HepG2 (cell line): ENCODE results near the gene MPG. TPM values are rescaled to one million over a fixed set of nuclear protein-coding genes. Genes with fewer than 3 reads are reported as not detected.

Experiments
- ATAC-seq: fragments of 200-7000 bp; cut with Tn5 transposase; 3 replicates; pipeline ENCODE4 v1.9.1; 2020; ENCODE audit warnings: mild to moderate bottlenecking, moderate library complexity
- BruUV-seq: library from RNA; stranded (reverse); fragments of 400-500 nt; replicated peaks from 2 replicates; lab custom pipeline; 2021; lab: Mats Ljungman, UMichigan
- CTCF ChIA-PET: fragments of 300-600 bp; formaldehyde crosslinking; extraction: SDS; loops from one replicate; lab custom pipeline; 2021; ENCODE audit warnings: low total read pairs, inconsistent platforms, low intra/inter-chr PET ratio; lab: Yijun Ruan, JAX
- POLR2A ChIA-PET: fragments of 350-600 bp; sonication (Branson Sonifier 250); formaldehyde crosslinking; loops from one replicate; lab custom pipeline; 2020; ENCODE audit warnings: antibody characterized with exemption, inconsistent platforms; lab: Yijun Ruan, JAX
- DNase-seq: peaks from one replicate; pipeline ENCODE4 v3.0.0-alpha.2; 2015; ENCODE audit warnings: low spot score
- FAIRE-seq: peaks from 3 replicates; lab custom pipeline; 2011; peaks lifted over from hg19 to GRCh38; lab: Jason Lieb, UNC
- H2AFZ ChIP-seq: one replicate; pipeline ENCODE4 v1.6.1; 2011; ENCODE audit warnings: low read length, inconsistent platforms
- H3K27ac ChIP-seq: fragments of 300-600 bp; 3 replicates; pipeline ENCODE4 v1.8.0; 2011; ENCODE audit warnings: mixed run types, mild to moderate bottlenecking, mixed read lengths, low read length, inconsistent platforms; ENCODE audit not compliant: insufficient read depth; ENCODE audit errors: extremely low read length
- H3K27me3 ChIP-seq, 2 experiments: fragments of 200-600 bp in 1 of 2; 2 replicates in 1 of 2; 3 replicates in 1 of 2; pipeline versions ENCODE4 v1.6.0 to v1.8.0; 2011; ENCODE audit warnings: low read length in 2 of 2, mild to moderate bottlenecking in 2 of 2, moderate library complexity in 2 of 2, inconsistent platforms in 1 of 2; ENCODE audit not compliant: insufficient read depth in 2 of 2, control insufficient read depth in 1 of 2
- H3K36me3 ChIP-seq, 2 experiments: fragments of 200-600 bp in 1 of 2; replicated peaks in 1 of 2; 2 replicates in 1 of 2; 3 replicates in 1 of 2; pipeline versions ENCODE4 v1.5.1 to v1.8.0; 2011; ENCODE audit warnings: low read length in 2 of 2, inconsistent platforms in 1 of 2; ENCODE audit not compliant: insufficient read depth in 2 of 2, control insufficient read depth in 1 of 2
- H3K4me1 ChIP-seq: 2 replicates; pipeline ENCODE4 v1.5.1; 2012; ENCODE audit warnings: low read length, inconsistent platforms; ENCODE audit not compliant: insufficient read depth
- H3K4me2 ChIP-seq: 2 replicates; pipeline ENCODE4 v1.6.0; 2011; ENCODE audit warnings: low read depth, low read length, inconsistent platforms
- H3K4me3 ChIP-seq, 3 experiments: fragments of 200-600 bp in 1 of 3; sonication (generic), shearing (Covaris generic) in 1 of 3; replicated peaks in 1 of 3; 2 replicates each; pipeline ENCODE4 v1.5.1; 2011 to 2016; ENCODE audit warnings: low read length in 3 of 3, inconsistent platforms in 2 of 3, low read depth in 2 of 3, mild to moderate bottlenecking in 2 of 3, control low read depth in 1 of 3, mixed read lengths in 1 of 3; ENCODE audit not compliant: insufficient read depth in 1 of 3
- H3K79me2 ChIP-seq: one replicate; pipeline ENCODE4 v1.6.1; 2011; ENCODE audit warnings: low read length, inconsistent platforms; ENCODE audit not compliant: insufficient read depth
- H3K9ac ChIP-seq: 2 replicates; pipeline ENCODE4 v1.6.0; 2011; ENCODE audit warnings: mild to moderate bottlenecking, low read depth, low read length, inconsistent platforms; ENCODE audit not compliant: insufficient read depth
- H3K9me3 ChIP-seq: 2 replicates; pipeline ENCODE4 v1.5.1; 2012; ENCODE audit warnings: mild to moderate bottlenecking, low read length
- H4K20me1 ChIP-seq: 2 replicates; pipeline ENCODE4 v1.6.0; 2011; ENCODE audit warnings: inconsistent platforms, mild to moderate bottlenecking, low read length, moderate library complexity; ENCODE audit not compliant: insufficient read depth
- BORCS8-MEF2B ChIP-seq: sonication (generic); formaldehyde crosslinking; IDR thresholded peaks from 2 replicates; pipeline ENCODE4 v1.8.0; 2022; ENCODE audit warnings: mild to moderate bottlenecking, missing genetic modification reagents
- ELF1 ChIP-seq: sonication (generic); formaldehyde crosslinking; IDR thresholded peaks from 2 replicates; pipeline ENCODE4 v1.4.0; 2020; ENCODE audit warnings: missing genetic modification reagents
- FOXK1 ChIP-seq: sonication (generic); formaldehyde crosslinking; IDR thresholded peaks from 2 replicates; pipeline ENCODE4 v1.4.0; 2020; ENCODE audit warnings: low read depth, missing genetic modification reagents, borderline replicate concordance
- HIC2 ChIP-seq: sonication (generic); formaldehyde crosslinking; IDR thresholded peaks from 2 replicates; pipeline ENCODE4 v1.9.0; 2022; ENCODE audit warnings: low read depth, missing genetic modification reagents
- KLF6 ChIP-seq: IDR thresholded peaks from 2 replicates; pipeline ENCODE4 v1.8.0; 2016; ENCODE audit warnings: missing biosample characterization, missing genetic modification reagents
- MAZ ChIP-seq, 2 experiments: sonication (generic) in 1 of 2; formaldehyde crosslinking in 1 of 2; IDR thresholded peaks; 2 replicates each; pipeline versions ENCODE4 v1.5.0 to v1.6.1; 2012 to 2020; ENCODE audit warnings: low read depth in 2 of 2, mild to moderate bottlenecking in 2 of 2, borderline replicate concordance in 1 of 2, improper control_type of control experiment in 1 of 2, low read length in 1 of 2, missing genetic modification reagents in 1 of 2, moderate library complexity in 1 of 2
- SNAPC4 ChIP-seq: sonication (generic); formaldehyde crosslinking; IDR thresholded peaks from 2 replicates; pipeline ENCODE4 v1.4.0; 2020; ENCODE audit warnings: mild to moderate bottlenecking, missing genetic modification reagents
- SP5 ChIP-seq: IDR thresholded peaks from 2 replicates; pipeline ENCODE4 v1.6.1; 2016; ENCODE audit warnings: low read depth, borderline replicate concordance
- ZIK1 ChIP-seq: sonication (generic); formaldehyde crosslinking; IDR thresholded peaks from 2 replicates; pipeline ENCODE4 v1.5.0; 2020; ENCODE audit warnings: mild to moderate bottlenecking, low read depth, missing genetic modification reagents, borderline replicate concordance
- WGBS: methylation state at CpG from one replicate; pipeline ENCODE4 v1.1.6; 2017; ENCODE audit warnings: low lambda C conversion rate; 5-methylcytosine and 5-hydroxymethylcytosine counted together
- in situ Hi-C: cut with HindIII; loops from 2 replicates; pipeline ENCODE4 v1.10.0; 2017; ENCODE audit warnings: low pct_unique_long_range_greater_than_20kb; ENCODE audit not compliant: extremely low pct_ligation_motif_present
- intact Hi-C: fragments of 100-400 bp; cut with micrococcal nuclease; formaldehyde crosslinking; loops from one replicate; pipeline ENCODE4 v1.10.0; 2022; ENCODE audit not compliant: unreplicated experiment
- polyA plus RNA-seq, 8 experiments: library from polyadenylated mRNA; depleted of rRNA in 3 of 8; stranded (reverse) in 7 of 8; unstranded in 1 of 8; fragments of >200 nt; fragmentation: Illumina TruSeq in 4 of 8; extraction: Trizol in 4 of 8; gene quantifications; 2 replicates each; pipeline versions ENCODE4 v1.2.1 to v1.2.3, GENCODE V29; 2011 to 2016; ENCODE audit warnings: low read depth in 4 of 8, missing spikeins in 1 of 8, mixed read lengths in 1 of 8; ENCODE audit not compliant: insufficient read depth in 1 of 8
- total RNA-seq, 5 experiments: library from RNA; depleted of rRNA; stranded (reverse); fragments of >200 nt; fragmentation: Illumina TruSeq; extraction: Trizol; gene quantifications; 2 replicates each; pipeline ENCODE4 v1.2.3, GENCODE V29; 2016; ENCODE audit warnings: low read depth in 1 of 5
- TF ChIP-seq, protein P1 (sequence below): IDR thresholded peaks from 2 replicates; pipeline ENCODE4 v1.4.0; 2020; ENCODE audit warnings: mild to moderate bottlenecking, missing genetic modification reagents

MPG gene
- total and polyA plus RNA-seq, 2 of the 13 experiments (the other 11 are each of a cell fraction or from before 2014, with no cell fraction given): 59.1 to 62.5 TPM

DNA sequence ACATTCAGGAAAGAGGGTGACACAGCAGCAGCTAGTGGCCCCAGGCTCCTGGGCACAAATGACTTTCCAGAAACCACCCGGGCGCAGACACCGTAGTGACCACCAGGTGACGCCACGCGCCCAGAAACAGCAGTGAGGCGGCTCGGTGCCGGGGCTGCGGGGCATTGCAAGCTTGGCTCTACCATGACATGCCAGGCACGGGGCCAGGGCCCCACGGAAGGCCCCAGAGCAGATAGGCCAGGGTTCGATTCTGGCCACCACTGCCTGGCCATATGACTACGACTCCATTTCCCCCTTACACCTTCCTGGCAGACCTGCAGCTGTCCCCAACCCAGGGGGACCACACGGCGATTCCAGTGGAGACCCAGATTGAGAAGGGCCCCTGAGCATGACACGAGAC lies 12.3 kb upstream of the MPG start:
- no TSS peak for BruUV-seq
- Histone ChIP-seq H3K4me3 (no peak overlapping the region), H3K36me3 (peaks cover 0 to 1% of the 10 kb centered on the region in 2 experiments; a peak in 2 of 5 replicates), H4K20me1 (peaks cover 9% of the 10 kb centered on the region; the same call in 1 of the 2 replicates), H3K9ac (no peak overlapping the region), H3K4me1 (peaks cover 47% of the 10 kb centered on the region), H2AFZ (no peak overlapping the region), H3K79me2 (no peaks in the 10 kb centered on the region), H3K27me3 (no peaks in the 10 kb centered on the region), H3K4me2 (no peak overlapping the region), H3K9me3 (no peaks in the 10 kb centered on the region), H3K27ac (no peak overlapping the region)
- ChIA-PET CTCF (interaction anchor here (1.2 to 5.1 kb wide), 6 partner anchors 10 to 297 kb away, joined by 3 to 155 read pairs (median 7); partner anchors contain the start of gene HBQ1), POLR2A (interaction anchor here (1.1 to 1.9 kb wide), 4 partner anchors 12 to 115 kb away, joined by 5 to 11 read pairs (median 6); partner anchors contain the start of genes HBQ1, MPG, POLR3K and SNRNP25)
- WGBS: 25% methylated on average over 4 of the region's 17 CpGs
- DNase-seq (peak; percentile 56), ATAC-seq (peak; percentile 82), FAIRE-seq (no peak)
- intact Hi-C loops: loop anchor here (1.0 kb wide), 2 partner anchors 32 to 116 kb away; no protein-coding TSS in a partner anchor
- in situ Hi-C loops: no loop called here
- TF ChIP-seq HIC2: peak; percentile 84
- TF ChIP-seq SNAPC4 (CRISPR knock-in tag): no peak
- TF ChIP-seq BORCS8-MEF2B (CRISPR knock-in tag): 0 out of 2 replicates have a peak, but pooled peaks have one; percentile 24
- 0 out of 2 replicates have a peak, but pooled peaks have one; percentile 22 for TF ChIP-seq FOXK1
- TF ChIP-seq SP5 (CRISPR knock-in tag): peak; percentile 44; the same call in 1 of the 2 replicates
- 0 out of 2 replicates have a peak, but pooled peaks have one; percentile 31 for TF ChIP-seq ELF1 (CRISPR knock-in tag)
- TF ChIP-seq, protein P1, sequence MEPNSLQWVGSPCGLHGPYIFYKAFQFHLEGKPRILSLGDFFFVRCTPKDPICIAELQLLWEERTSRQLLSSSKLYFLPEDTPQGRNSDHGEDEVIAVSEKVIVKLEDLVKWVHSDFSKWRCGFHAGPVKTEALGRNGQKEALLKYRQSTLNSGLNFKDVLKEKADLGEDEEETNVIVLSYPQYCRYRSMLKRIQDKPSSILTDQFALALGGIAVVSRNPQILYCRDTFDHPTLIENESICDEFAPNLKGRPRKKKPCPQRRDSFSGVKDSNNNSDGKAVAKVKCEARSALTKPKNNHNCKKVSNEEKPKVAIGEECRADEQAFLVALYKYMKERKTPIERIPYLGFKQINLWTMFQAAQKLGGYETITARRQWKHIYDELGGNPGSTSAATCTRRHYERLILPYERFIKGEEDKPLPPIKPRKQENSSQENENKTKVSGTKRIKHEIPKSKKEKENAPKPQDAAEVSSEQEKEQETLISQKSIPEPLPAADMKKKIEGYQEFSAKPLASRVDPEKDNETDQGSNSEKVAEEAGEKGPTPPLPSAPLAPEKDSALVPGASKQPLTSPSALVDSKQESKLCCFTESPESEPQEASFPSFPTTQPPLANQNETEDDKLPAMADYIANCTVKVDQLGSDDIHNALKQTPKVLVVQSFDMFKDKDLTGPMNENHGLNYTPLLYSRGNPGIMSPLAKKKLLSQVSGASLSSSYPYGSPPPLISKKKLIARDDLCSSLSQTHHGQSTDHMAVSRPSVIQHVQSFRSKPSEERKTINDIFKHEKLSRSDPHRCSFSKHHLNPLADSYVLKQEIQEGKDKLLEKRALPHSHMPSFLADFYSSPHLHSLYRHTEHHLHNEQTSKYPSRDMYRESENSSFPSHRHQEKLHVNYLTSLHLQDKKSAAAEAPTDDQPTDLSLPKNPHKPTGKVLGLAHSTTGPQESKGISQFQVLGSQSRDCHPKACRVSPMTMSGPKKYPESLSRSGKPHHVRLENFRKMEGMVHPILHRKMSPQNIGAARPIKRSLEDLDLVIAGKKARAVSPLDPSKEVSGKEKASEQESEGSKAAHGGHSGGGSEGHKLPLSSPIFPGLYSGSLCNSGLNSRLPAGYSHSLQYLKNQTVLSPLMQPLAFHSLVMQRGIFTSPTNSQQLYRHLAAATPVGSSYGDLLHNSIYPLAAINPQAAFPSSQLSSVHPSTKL (CRISPR knock-in tag): no peak
- no peak for TF ChIP-seq MAZ (IDR thresholded peaks at IDR 0.05; ENCODE audit: borderline replicate concordance, low read depth, low read length)
- peak; percentile 69; the same call in 1 of the 2 replicates for TF ChIP-seq MAZ (CRISPR knock-in tag; IDR thresholded peaks at IDR 0.05; ENCODE audit: low read depth)
- 0 out of 2 replicates have a peak, but pooled peaks have one; percentile 56 for TF ChIP-seq ZIK1 (CRISPR knock-in tag)
- TF ChIP-seq KLF6 (CRISPR knock-in tag): peak; percentile 60; the same call in 1 of the 2 replicates
